Endothelial cell of umbilical vein (primary cell): ENCODE results near the gene PHLDB2. TPM values are rescaled to one million over a fixed set of nuclear protein-coding genes. Genes with fewer than 3 reads are reported as not detected.

Experiments used
- Bru-seq: library from RNA; stranded (reverse); fragments of 400-500 nt; gene quantifications from one replicate; lab custom pipeline; 2021; lab: Mats Ljungman, UMichigan
- BruChase-seq, 2 experiments: library from RNA; stranded (reverse); fragments of 400-500 nt; gene quantifications; one replicate each; lab custom pipeline; 2021; lab: Mats Ljungman, UMichigan
- BruUV-seq: library from RNA; stranded (reverse); fragments of 400-500 nt; replicated peaks from 2 replicates; lab custom pipeline; 2021; lab: Mats Ljungman, UMichigan
- CTCF ChIA-PET: fragments of 300-600, 350-600 bp; sonication (Branson Sonifier 250); formaldehyde crosslinking; loops from one replicate; lab custom pipeline; 2021; ENCODE audit warnings: antibody characterized with exemption, inconsistent platforms; lab: Charles Lee
- POLR2A ChIA-PET: fragments of 300-600, 350-600 bp; sonication (Branson Sonifier 250); formaldehyde crosslinking; loops from one replicate; lab custom pipeline; 2021; ENCODE audit warnings: antibody characterized with exemption, inconsistent platforms; lab: Charles Lee
- DNase-seq: peaks from one replicate; pipeline ENCODE4 v3.0.0-alpha.2; 2011; ENCODE audit warnings: low read depth, low spot score
- FAIRE-seq: peaks from 2 replicates; lab custom pipeline; 2011; peaks lifted over from hg19 to GRCh38; lab: Jason Lieb, UNC
- H2AFZ ChIP-seq: 2 replicates; pipeline ENCODE4 v1.6.0; 2012; ENCODE audit warnings: low read depth, low read length, control low read depth, inconsistent platforms
- H3K27ac ChIP-seq: 2 replicates; pipeline ENCODE4 v1.5.1; 2011; ENCODE audit warnings: low read depth, mild to moderate bottlenecking, control low read depth, low read length, moderate library complexity; ENCODE audit not compliant: insufficient read depth
- H3K27me3 ChIP-seq, 2 experiments: 2 replicates each; pipeline versions ENCODE4 v1.6.0 to v1.6.1; 2011; ENCODE audit warnings: low read length in 2 of 2, mixed read lengths in 1 of 2; ENCODE audit not compliant: control insufficient read depth in 2 of 2, insufficient read depth in 2 of 2
- H3K36me3 ChIP-seq, 2 experiments: 2 replicates in 1 of 2; 3 replicates in 1 of 2; pipeline ENCODE4 v1.5.1; 2011; ENCODE audit warnings: low read length in 2 of 2, mild to moderate bottlenecking in 1 of 2, moderate library complexity in 1 of 2; ENCODE audit not compliant: control insufficient read depth in 2 of 2, insufficient read depth in 2 of 2; ENCODE audit errors: extremely low read depth in 1 of 2
- H3K4me1 ChIP-seq: 3 replicates; pipeline ENCODE4 v1.5.1; 2011; ENCODE audit warnings: mild to moderate bottlenecking, low read length; ENCODE audit not compliant: control insufficient read depth, insufficient read depth; ENCODE audit errors: extremely low read depth
- H3K4me2 ChIP-seq: 2 replicates; pipeline ENCODE4 v1.6.1; 2011; ENCODE audit warnings: low read length, control low read depth, mixed read lengths; ENCODE audit not compliant: insufficient read depth
- H3K4me3 ChIP-seq, 3 experiments: fragments of 200-600 bp in 1 of 3; sonication (generic), shearing (Covaris generic) in 1 of 3; replicated peaks in 1 of 3; 2 replicates each; pipeline ENCODE4 v1.5.1; 2011 to 2016; ENCODE audit warnings: control low read depth in 3 of 3, low read length in 3 of 3, mild to moderate bottlenecking in 2 of 3, inconsistent platforms in 1 of 3, low read depth in 1 of 3, moderate library complexity in 1 of 3; ENCODE audit not compliant: insufficient read depth in 1 of 3
- H3K79me2 ChIP-seq: 2 replicates; pipeline ENCODE4 v1.6.0; 2012; ENCODE audit warnings: low read length, inconsistent platforms; ENCODE audit not compliant: control insufficient read depth, insufficient read depth
- H3K9ac ChIP-seq: replicated peaks from 2 replicates; pipeline ENCODE3; 2011; ENCODE audit warnings: low read length, control low read depth; ENCODE audit not compliant: insufficient read depth; ENCODE audit errors: extremely low read depth
- H3K9me1 ChIP-seq: replicated peaks from 3 replicates; pipeline ENCODE4 v1.6.0; 2011; ENCODE audit warnings: mild to moderate bottlenecking, low read length; ENCODE audit not compliant: control insufficient read depth, insufficient read depth; ENCODE audit errors: extremely low read depth
- H3K9me3 ChIP-seq: replicated peaks from 2 replicates; pipeline ENCODE4 v1.5.1; 2012; ENCODE audit warnings: low read length, inconsistent platforms; ENCODE audit not compliant: control insufficient read depth, insufficient read depth
- H4K20me1 ChIP-seq: replicated peaks from 2 replicates; pipeline ENCODE3; 2011; ENCODE audit warnings: mild to moderate bottlenecking, low read length; ENCODE audit not compliant: control insufficient read depth, insufficient read depth; ENCODE audit errors: extremely low read depth
- CTCF ChIP-seq, 2 donors: IDR thresholded peaks; 1 replicate in 1 of 2; 2 replicates in 1 of 2; pipeline ENCODE4 v1.5.1; 2011; ENCODE audit warnings: low read length in 2 of 2, mild to moderate bottlenecking in 2 of 2, moderate library complexity in 2 of 2, control low read depth in 1 of 2, inconsistent platforms in 1 of 2, low read depth in 1 of 2; ENCODE audit not compliant: insufficient read depth in 1 of 2; ENCODE audit errors: extremely low read depth in 1 of 2
- JUN ChIP-seq: IDR thresholded peaks from 2 replicates; pipeline ENCODE4 v1.6.1; 2011; ENCODE audit warnings: borderline replicate concordance, low read depth; ENCODE audit not compliant: insufficient read length, insufficient read depth
- POLR2A ChIP-seq: IDR thresholded peaks from 2 replicates; pipeline ENCODE4 v1.6.1; 2012; ENCODE audit warnings: low read depth, mild to moderate bottlenecking, control low read depth, low read length
- dilution Hi-C: fragments of 300-500 bp; cut with MboI; formaldehyde crosslinking; loops from one replicate; pipeline ENCODE4 v1.15.0; 2019; ENCODE audit warnings: low sequenced_read_pairs; ENCODE audit not compliant: extremely low pct_ligation_motif_present
- intact Hi-C: fragments of 100-400 bp; cut with micrococcal nuclease; formaldehyde crosslinking; loops from one replicate; pipeline ENCODE4 v1.10.0; 2022
- long read RNA-seq: library from polyadenylated mRNA; stranded (forward); transcript quantifications from one replicate; pipeline ENCODE4 v2.0.0, GENCODE V29; 2021
- polyA minus RNA-seq, 3 experiments: library from RNA; depleted of rRNA, polyadenylated mRNA; stranded (reverse); fragments of >200 nt; gene quantifications; 1 replicate in 1 of 3; 2 replicates in 2 of 3; pipeline ENCODE4 v1.2.3, GENCODE V29; 2011
- polyA plus RNA-seq, 4 experiments: library from polyadenylated mRNA; depleted of rRNA in 3 of 4; stranded (reverse) in 3 of 4; unstranded in 1 of 4; fragments of >200 nt; gene quantifications; 2 replicates each; pipeline versions ENCODE4 v1.2.1 to v1.2.3, GENCODE V29; 2011 to 2012; ENCODE audit warnings: missing spikeins in 1 of 4
- total RNA-seq: library from RNA; stranded (reverse); gene quantifications from 2 replicates; pipeline ENCODE4 v1.2.3, GENCODE V29; 2021

Gene PHLDB2
- 72.0 and 104 TPM in 2 replicates for total RNA-seq
- polyA plus RNA-seq: 22.4 and 25.1 TPM in 2 replicates
- 14.1 and 16.0 TPM in 2 replicates for polyA plus RNA-seq (2011; cell fraction: cytosol; rRNA removed)
- 135 and 139 TPM in 2 replicates for polyA plus RNA-seq (2011; cell fraction: nucleus; rRNA removed)
- 33.8 and 56.8 TPM in 2 replicates for polyA plus RNA-seq (2012)
- 130 and 132 TPM in 2 replicates for polyA minus RNA-seq
- 29.8 TPM for polyA minus RNA-seq (2011; cell fraction: cytosol; rRNA and poly(A)+ RNA removed)
- polyA minus RNA-seq (2011; cell fraction: nucleus; rRNA and poly(A)+ RNA removed): 305 and 404 TPM in 2 replicates
- percentile 95 among the genes with signal in this experiment for Bru-seq, nascent RNA
- percentile 77 among the genes with signal in this experiment for BruChase-seq, experiment 1, labeled RNA remaining after a 6-hour chase
- percentile 85 among the genes with signal in this experiment for BruChase-seq, experiment 2, labeled RNA remaining after a 2-hour chase
- long read RNA-seq, full-length matches to known transcripts: 7 of 55 reads
- long read RNA-seq, partial matches to known transcripts: 7 of 55 reads
- long read RNA-seq, other reads (novel, unspliced or antisense): 41 of 55 reads

- peak within 1 kb of the TSS; percentile 99 for H3K4me2 ChIP-seq
- DNase-seq (peak; percentile 78), FAIRE-seq (peak; percentile 71)
- dilution Hi-C loops (loop anchor here (25.0 kb wide), 1 partner anchor 122 kb away; no protein-coding TSS in a partner anchor), intact Hi-C loops (no loop called here)
- no peaks in the 10 kb centered on the region for H3K27me3 ChIP-seq
- peak within 1 kb of the TSS; percentile 90 for H3K9ac ChIP-seq
- H3K4me1 ChIP-seq: peaks cover 37% of the 10 kb centered on the region
- ChIA-PET CTCF (interaction anchor here (0.8 to 8.7 kb wide), 41 partner anchors 8 to 193 kb away, joined by 3 to 424 read pairs (median 6); partner anchors contain the start of gene ABHD10), POLR2A (interaction anchor here (0.8 to 1.2 kb wide), 6 partner anchors 74 to 142 kb away, joined by 3 to 8 read pairs (median 6); no protein-coding TSS in a partner anchor)
- peaks cover 42% of the 10 kb centered on the region for H3K79me2 ChIP-seq
- H3K9me3 ChIP-seq: no peaks in the 10 kb centered on the region
- peak within 1 kb of the TSS; percentile 75 to 95 (median 93) for H3K4me3 ChIP-seq
- TF ChIP-seq JUN (no peak), CTCF (IDR thresholded peaks at IDR 0.05; ENCODE audit: extremely low read depth in 1 of 2, insufficient read depth in 1 of 2, low read depth in 1 of 2, low read length in 2 of 2) (peak in 1 of 2 donors; percentile 41), POLR2A (peak; percentile 58)
- H2AFZ ChIP-seq: peak within 1 kb of the TSS; percentile 60
- no peaks in the 10 kb centered on the region for H3K36me3 ChIP-seq
- H4K20me1 ChIP-seq: no peaks in the 10 kb centered on the region
- peak within 1 kb of the TSS; percentile 98 for H3K27ac ChIP-seq
- H3K9me1 ChIP-seq: no peaks in the 10 kb centered on the region
- TSS peak; percentile 49 for BruUV-seq
These were observed at the start of gene PHLDB2 for GRCh38 chr3:111859061-111859973. TSS of gene PHLDB2 (plus strand) at chr3:111859265. CDS start at chr3:111884078, 24,813 bp downstream.
